ENCODE data around the gene LXN. TPM values are rescaled to one million over a fixed set of nuclear protein-coding genes. Genes with fewer than 3 reads are reported as not detected.
A peak's percentile ranks its signal among the peaks of the same experiment; 100 is the strongest.

LXN gene
- total RNA-seq, 2 experiments from 2014 or later, result 4.8 to 9.0 TPM

- CTCF ChIA-PET (ENCODE audit: unreplicated experiment), result no interaction called here
- BruUV-seq (replicated peaks), result no TSS peak
Observed at GRCh38 chr3:158625881-158626280, 46.6 kb downstream of the LXN start.

GRCh38 chr3:158617982-158618875 is 54.2 kb downstream of the LXN start:
- H3K9me3 ChIP-seq (ENCODE audit: low read length), result peaks cover 20% of the 10 kb centered on the region
- TF ChIP-seq EZH2phosphoT487 (IDR thresholded peaks at IDR 0.05; ENCODE audit: borderline replicate concordance, low read depth, low read length) (no peak), CTCF (conservative IDR thresholded peaks at IDR 0.05; ENCODE audit: low read length) (no peak)
- H3K27ac ChIP-seq (ENCODE audit: low read depth, low read length, poor library complexity, severe bottlenecking), result no peak overlapping the region
- POLR2A ChIA-PET, result interaction anchor here (0.6 to 1.4 kb wide), 9 partner anchors 8 to 48 kb away, joined by 3 to 5 read pairs (median 3); no protein-coding TSS in a partner anchor
- DNase-seq (ENCODE audit: low spot score), result peak; percentile 4
- no peaks in the 10 kb centered on the region for H3K9me2 ChIP-seq (ENCODE audit: insufficient read depth, low read length)
- no TSS peak for BruUV-seq (replicated peaks)
- H3K79me2 ChIP-seq (ENCODE audit: insufficient read depth, low read depth, low read length), result no peaks in the 10 kb centered on the region
- intact Hi-C loops (cut with micrococcal nuclease; ENCODE audit: unreplicated experiment), result no loop called here
- CTCF ChIA-PET (ENCODE audit: unreplicated experiment), result no interaction called here
- no peaks in the 10 kb centered on the region for H3K36me3 ChIP-seq (ENCODE audit: insufficient read depth, low read length)
- no peak overlapping the region for H3K4me2 ChIP-seq (ENCODE audit: low read length)
- no peaks in the 10 kb centered on the region for H4K20me1 ChIP-seq (ENCODE audit: insufficient read depth, low read length)
- H2AFZ ChIP-seq (ENCODE audit: low read length), result no peak overlapping the region
- H3K4me1 ChIP-seq (ENCODE audit: insufficient read depth, low read length, poor library complexity, severe bottlenecking), result no peaks in the 10 kb centered on the region
- H3K4me3 ChIP-seq (ENCODE audit: low read depth, low read length, poor library complexity, severe bottlenecking), result no peak overlapping the region

More at GRCh38 chr3:158625881-158626280, 46.6 kb downstream of the LXN start:
- Histone ChIP-seq H4K20me1 (ENCODE audit: insufficient read depth, low read length) (no peaks in the 10 kb centered on the region), H3K9me2 (ENCODE audit: insufficient read depth, low read length) (no peaks in the 10 kb centered on the region), H3K36me3 (ENCODE audit: insufficient read depth, low read length) (no peaks in the 10 kb centered on the region), H3K27ac (ENCODE audit: low read depth, low read length, poor library complexity, severe bottlenecking) (no peak overlapping the region), H3K9me3 (ENCODE audit: low read length) (no peaks in the 10 kb centered on the region), H3K4me2 (ENCODE audit: low read length) (no peak overlapping the region), H3K4me3 (ENCODE audit: low read depth, low read length, poor library complexity, severe bottlenecking) (no peak overlapping the region), H3K79me2 (ENCODE audit: insufficient read depth, low read depth, low read length) (no peaks in the 10 kb centered on the region), H3K4me1 (ENCODE audit: insufficient read depth, low read length, poor library complexity, severe bottlenecking) (no peaks in the 10 kb centered on the region), H2AFZ (ENCODE audit: low read length) (no peak overlapping the region)
- TF ChIP-seq CTCF (conservative IDR thresholded peaks at IDR 0.05; ENCODE audit: low read length) (no peak), EZH2phosphoT487 (IDR thresholded peaks at IDR 0.05; ENCODE audit: borderline replicate concordance, low read depth, low read length) (no peak)
- POLR2A ChIA-PET, result no interaction called here
- no peak for DNase-seq (ENCODE audit: low spot score)
- intact Hi-C loops (cut with micrococcal nuclease; ENCODE audit: unreplicated experiment), result no loop called here

Small RNA genes lying within 50 kb of the gene (small RNA-seq; reads per million reads assigned to genes)
- not detected for gene AC025033.1
- gene AC080013.6, result not detected

Other genes with a start within 250 kb of the LXN start
- gene MLF1, start 101.5 kb downstream of the LXN start, total RNA-seq (2014; rRNA removed; shearing (Covaris generic)), result not detected in 2 replicates
- gene MLF1, start 101.5 kb downstream of the LXN start, total RNA-seq (2022), result not detected in 2 replicates
- gene GFM1, start 28.1 kb downstream of the LXN start, total RNA-seq (2014; rRNA removed; shearing (Covaris generic)), result 29.4 and 36.5 TPM in 2 replicates
- gene GFM1, start 28.1 kb downstream of the LXN start, total RNA-seq (2022), result 40.4 and 53.7 TPM in 2 replicates
- not detected in 2 replicates for gene RARRES1, start 59.8 kb upstream of the LXN start, total RNA-seq (2014; rRNA removed; shearing (Covaris generic))
- gene RARRES1, start 59.8 kb upstream of the LXN start, total RNA-seq (2022), result not detected in 2 replicates
- 19.8 and 26.0 TPM in 2 replicates for gene MFSD1, start 129.4 kb upstream of the LXN start, total RNA-seq (2014; rRNA removed; shearing (Covaris generic))
- 22.7 and 27.3 TPM in 2 replicates for gene MFSD1, start 129.4 kb upstream of the LXN start, total RNA-seq (2022)

Data from OCI-LY7 (cell line).